Panc1 (cell line): ENCODE data around the gene TREML4. TPM values are rescaled to one million over a fixed set of nuclear protein-coding genes. Genes with fewer than 3 reads are reported as not detected.

Source experiments
- ATAC-seq: fragments of 200-7000 bp; cut with Tn5 transposase; 2 replicates; pipeline ENCODE4 v1.9.1; 2020; ENCODE audit warnings: mild to moderate bottlenecking, moderate library complexity
- BruUV-seq: library from RNA; stranded (reverse); fragments of 400-500 nt; replicated peaks from 2 replicates; lab custom pipeline; 2021; lab: Mats Ljungman, UMichigan
- CTCF ChIA-PET: fragments of 300-600 bp; sonication (Branson Sonifier 250); formaldehyde crosslinking; loops from one replicate; lab custom pipeline; 2022; ENCODE audit warnings: antibody characterized with exemption; lab: Charles Lee
- POLR2A ChIA-PET: fragments of 300-600 bp; sonication (Branson Sonifier 250); formaldehyde crosslinking; loops from one replicate; lab custom pipeline; 2022; ENCODE audit warnings: antibody characterized with exemption; lab: Charles Lee
- DNase-seq: peaks from one replicate; pipeline ENCODE4 v3.0.0-alpha.2; 2010; ENCODE audit warnings: low read depth, low spot score
- H3K27ac ChIP-seq: 2 replicates; pipeline ENCODE4 v1.5.1; 2011; ENCODE audit warnings: mild to moderate bottlenecking, low read length, inconsistent platforms
- H3K27me3 ChIP-seq: fragments of 200-500 bp; sonication (Bioruptor generic); 2 replicates; pipeline ENCODE4 v1.6.0; 2014; ENCODE audit warnings: low read length, inconsistent platforms; ENCODE audit not compliant: control insufficient read depth, insufficient read depth
- H3K36me3 ChIP-seq: fragments of 200-500 bp; sonication (Bioruptor generic); 2 replicates; pipeline ENCODE4 v1.5.1; 2014; ENCODE audit warnings: inconsistent platforms, mild to moderate bottlenecking, low read length, moderate library complexity; ENCODE audit not compliant: control insufficient read depth, insufficient read depth
- H3K4me1 ChIP-seq: 2 replicates; pipeline ENCODE4 v1.5.1; 2011; ENCODE audit warnings: inconsistent platforms, mild to moderate bottlenecking, low read length, moderate library complexity; ENCODE audit not compliant: control insufficient read depth, insufficient read depth
- H3K4me3 ChIP-seq, 2 experiments: 2 replicates each; pipeline ENCODE4 v1.5.1; 2011 to 2012; ENCODE audit warnings: low read depth in 2 of 2, low read length in 2 of 2, mild to moderate bottlenecking in 2 of 2, inconsistent platforms in 1 of 2, moderate library complexity in 1 of 2
- H3K9me3 ChIP-seq: fragments of 200-500 bp; sonication (Bioruptor generic); 2 replicates; pipeline ENCODE4 v1.5.1; 2014; ENCODE audit warnings: low read depth, mild to moderate bottlenecking, inconsistent platforms, low read length, moderate library complexity; ENCODE audit not compliant: control insufficient read depth, insufficient read depth
- CTCF ChIP-seq: fragments of 450-650 bp; IDR thresholded peaks from 2 replicates; pipeline ENCODE4 v1.5.1; 2017; ENCODE audit warnings: mild to moderate bottlenecking
- POLR2AphosphoS5 ChIP-seq: IDR thresholded peaks from 2 replicates; pipeline ENCODE4 v1.6.1; 2012; ENCODE audit warnings: mild to moderate bottlenecking, low read depth, low read length, moderate library complexity
- REST ChIP-seq, 2 experiments: IDR thresholded peaks; 2 replicates each; pipeline ENCODE4 v1.6.1; 2011 to 2012; ENCODE audit warnings: low read depth in 2 of 2, control low read depth in 1 of 2, low read length in 1 of 2, mild to moderate bottlenecking in 1 of 2, moderate library complexity in 1 of 2; ENCODE audit not compliant: insufficient read depth in 1 of 2
- SIN3A ChIP-seq: IDR thresholded peaks from 2 replicates; pipeline ENCODE4 v1.6.1; 2012; ENCODE audit warnings: low read depth, mild to moderate bottlenecking, low read length, moderate library complexity, borderline replicate concordance; ENCODE audit not compliant: insufficient read depth
- TCF7L2 ChIP-seq: IDR thresholded peaks from 2 replicates; pipeline ENCODE4 v1.6.1; 2011; ENCODE audit warnings: mild to moderate bottlenecking, low read depth, low read length, inconsistent platforms
- in situ Hi-C: cut with HindIII; loops from 2 replicates; pipeline ENCODE4 v1.10.0; 2016; ENCODE audit warnings: low sequenced_read_pairs, low pct_unique_long_range_greater_than_20kb
- intact Hi-C: fragments of 100-400 bp; cut with micrococcal nuclease; formaldehyde crosslinking; loops from one replicate; pipeline ENCODE4 v1.10.0; 2022; ENCODE audit not compliant: unreplicated experiment
- total RNA-seq: library from RNA; stranded (reverse); gene quantifications from one replicate; pipeline ENCODE4 v1.2.1, GENCODE V29; 2021; ENCODE audit not compliant: unreplicated experiment

TREML4 gene
- total RNA-seq, 1 experiment from 2014 or later = not detected

GRCh38 chr6:41247882-41248705 lies 19.9 kb downstream of the TREML4 start:
- no peaks in the 10 kb centered on the region for H3K4me1 ChIP-seq
- in situ Hi-C loops = no loop called here
- ChIA-PET POLR2A (no interaction called here), CTCF (no interaction called here)
- DNase-seq (no peak), ATAC-seq (no peak)
- no peaks in the 10 kb centered on the region for H3K36me3 ChIP-seq
- intact Hi-C loops = no loop called here
- no peak overlapping the region for H3K27ac ChIP-seq
- H3K27me3 ChIP-seq = peaks cover 3% of the 10 kb centered on the region; the same call in 1 of the 2 replicates
- no peak for TF ChIP-seq TCF7L2
- TF ChIP-seq CTCF = no peak
- no peak for TF ChIP-seq REST (IDR thresholded peaks at IDR 0.05; ENCODE audit: insufficient read depth in 1 of 2, low read depth in 2 of 2, low read length in 1 of 2)
- TF ChIP-seq SIN3A = no peak
- TF ChIP-seq POLR2AphosphoS5 = no peak
- no TSS peak for BruUV-seq
- no peak overlapping the region for H3K4me3 ChIP-seq
- no peaks in the 10 kb centered on the region for H3K9me3 ChIP-seq

GRCh38 chr6:41252401-41253169 lies 24.4 kb downstream of the TREML4 start:
- CTCF ChIA-PET = no interaction called here
- Histone ChIP-seq H3K4me1 (no peaks in the 10 kb centered on the region), H3K4me3 (no peak overlapping the region), H3K27ac (no peak overlapping the region), H3K27me3 (peaks cover 6% of the 10 kb centered on the region; the same call in 1 of the 2 replicates), H3K36me3 (no peaks in the 10 kb centered on the region), H3K9me3 (no peaks in the 10 kb centered on the region)
- TF ChIP-seq TCF7L2 (no peak), CTCF (no peak), SIN3A (no peak), POLR2AphosphoS5 (no peak), REST (IDR thresholded peaks at IDR 0.05; ENCODE audit: insufficient read depth in 1 of 2, low read depth in 2 of 2, low read length in 1 of 2) (no peak)
- intact Hi-C loops (no loop called here), in situ Hi-C loops (no loop called here)
- POLR2A ChIA-PET = no interaction called here
- no peak for DNase-seq
- no peak for ATAC-seq
- BruUV-seq = no TSS peak
